GM12874 (cell line): ENCODE measurements around the gene ACAP2.

Experiments
- CTCF ChIP-seq: IDR thresholded peaks from 2 replicates; pipeline ENCODE4 v1.5.1; 2011; ENCODE audit warnings: low read depth, mild to moderate bottlenecking, control low read depth, low read length, moderate library complexity; ENCODE audit not compliant: insufficient read depth

The ACAP2 gene

GRCh38 chr3:195448205-195448875, 5.5 kb upstream of the ACAP2 start:
- TF ChIP-seq CTCF, result no peak

- no peak for TF ChIP-seq CTCF
Measured at GRCh38 chr3:195447201-195447600, 4.4 kb upstream of the ACAP2 start.

GRCh38 chr3:195446359-195446758, 3.5 kb upstream of the ACAP2 start:
- TF ChIP-seq CTCF, result no peak

GRCh38 chr3:195445885-195446284, 3.1 kb upstream of the ACAP2 start:
- no peak for TF ChIP-seq CTCF

GRCh38 chr3:195443391-195443989, 670 bp upstream of the ACAP2 start:
- TF ChIP-seq CTCF, result no peak

- TF ChIP-seq CTCF, result no peak
Measured at GRCh38 chr3:195441992-195442572, 738 bp downstream of the ACAP2 start.

- no peak for TF ChIP-seq CTCF
Measured at GRCh38 chr3:195441476-195441991, 1.3 kb downstream of the ACAP2 start.
